ENCODE results near the gene PTPN4. TPM values are rescaled to one million over a fixed set of nuclear protein-coding genes. Genes with fewer than 3 reads are reported as not detected.

PTPN4 gene
- total and polyA plus RNA-seq, 2 of the 13 experiments (the other 11 are each of a cell fraction or from before 2014, with no cell fraction given), result 20.3 to 34.6 TPM

DNA sequence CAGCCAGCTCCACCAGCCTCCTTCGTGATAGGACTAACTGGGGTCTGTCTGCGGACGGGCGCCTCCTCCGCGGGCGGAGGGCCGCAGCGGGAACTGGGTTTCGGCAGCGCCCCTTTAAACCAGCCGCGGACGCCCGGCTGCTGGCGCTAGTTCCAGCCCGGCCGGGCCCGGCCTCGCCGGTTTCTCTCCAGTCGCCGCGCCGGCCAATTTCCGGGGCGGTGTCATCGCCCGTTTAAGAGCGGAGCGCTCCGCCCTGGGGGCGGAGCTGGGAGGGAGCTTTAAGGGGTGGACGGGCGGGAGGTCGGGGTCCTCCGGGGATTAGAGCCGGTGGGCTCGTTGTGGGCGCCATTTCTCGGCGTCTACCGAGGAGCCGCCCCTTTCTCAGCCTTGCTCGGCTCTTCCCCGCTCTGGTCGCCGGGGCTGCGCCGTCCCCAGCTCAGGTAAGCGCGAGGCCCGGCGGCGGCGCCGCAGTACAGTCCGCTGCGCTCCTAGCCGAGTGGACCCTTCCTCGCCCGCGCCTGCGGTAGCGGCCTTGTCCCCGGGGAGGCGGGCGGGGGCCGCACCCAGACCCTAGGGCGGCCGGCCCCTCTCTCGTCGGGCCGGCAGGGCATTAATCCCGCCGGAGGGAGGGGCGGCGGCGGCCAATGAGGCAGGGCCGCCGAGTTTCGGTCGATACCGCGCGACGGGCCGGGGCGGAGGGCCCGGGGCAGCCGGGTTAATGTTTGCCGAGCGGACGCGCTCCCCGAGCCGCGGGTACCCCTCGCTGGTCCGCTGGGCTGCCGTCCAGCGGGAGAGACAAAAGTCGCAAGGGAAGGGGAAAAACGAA, 253.3 kb downstream of the PTPN4 start, which contains the start of gene EPB41L5 (continued):
- no peak for TF ChIP-seq RORA (CRISPR knock-in tag; IDR thresholded peaks at IDR 0.05)
- peak; percentile 86 for TF ChIP-seq ZNF431 (CRISPR knock-in tag; IDR thresholded peaks at IDR 0.05; ENCODE audit: borderline replicate concordance, low read depth)
- TF ChIP-seq MEIS2 (CRISPR knock-in tag; IDR thresholded peaks at IDR 0.05), result peak; percentile 89
- peak; percentile 83; the same call in 1 of the 2 replicates for TF ChIP-seq ZNF530 (CRISPR knock-in tag; IDR thresholded peaks at IDR 0.05; ENCODE audit: low read depth)
- no peak for TF ChIP-seq U2AF2 (IDR thresholded peaks at IDR 0.05; ENCODE audit: low read depth, low read length)
- TF ChIP-seq ZSCAN20 (CRISPR knock-in tag; IDR thresholded peaks at IDR 0.05; ENCODE audit: borderline replicate concordance), result peak; percentile 98; the same call in 1 of the 2 replicates
- TF ChIP-seq ZNF282 (IDR thresholded peaks at IDR 0.05; ENCODE audit: partially characterized antibody), result no peak
- 0 out of 2 replicates have a peak, but pooled peaks have one; percentile 58 for TF ChIP-seq BRCA1 (CRISPR knock-in tag; IDR thresholded peaks at IDR 0.05)
- TF ChIP-seq, protein P1, sequence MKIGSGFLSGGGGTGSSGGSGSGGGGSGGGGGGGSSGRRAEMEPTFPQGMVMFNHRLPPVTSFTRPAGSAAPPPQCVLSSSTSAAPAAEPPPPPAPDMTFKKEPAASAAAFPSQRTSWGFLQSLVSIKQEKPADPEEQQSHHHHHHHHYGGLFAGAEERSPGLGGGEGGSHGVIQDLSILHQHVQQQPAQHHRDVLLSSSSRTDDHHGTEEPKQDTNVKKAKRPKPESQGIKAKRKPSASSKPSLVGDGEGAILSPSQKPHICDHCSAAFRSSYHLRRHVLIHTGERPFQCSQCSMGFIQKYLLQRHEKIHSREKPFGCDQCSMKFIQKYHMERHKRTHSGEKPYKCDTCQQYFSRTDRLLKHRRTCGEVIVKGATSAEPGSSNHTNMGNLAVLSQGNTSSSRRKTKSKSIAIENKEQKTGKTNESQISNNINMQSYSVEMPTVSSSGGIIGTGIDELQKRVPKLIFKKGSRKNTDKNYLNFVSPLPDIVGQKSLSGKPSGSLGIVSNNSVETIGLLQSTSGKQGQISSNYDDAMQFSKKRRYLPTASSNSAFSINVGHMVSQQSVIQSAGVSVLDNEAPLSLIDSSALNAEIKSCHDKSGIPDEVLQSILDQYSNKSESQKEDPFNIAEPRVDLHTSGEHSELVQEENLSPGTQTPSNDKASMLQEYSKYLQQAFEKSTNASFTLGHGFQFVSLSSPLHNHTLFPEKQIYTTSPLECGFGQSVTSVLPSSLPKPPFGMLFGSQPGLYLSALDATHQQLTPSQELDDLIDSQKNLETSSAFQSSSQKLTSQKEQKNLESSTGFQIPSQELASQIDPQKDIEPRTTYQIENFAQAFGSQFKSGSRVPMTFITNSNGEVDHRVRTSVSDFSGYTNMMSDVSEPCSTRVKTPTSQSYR (CRISPR knock-in tag; IDR thresholded peaks at IDR 0.05; ENCODE audit: borderline replicate concordance), result no peak
- TF ChIP-seq ZNF121 (CRISPR knock-in tag; IDR thresholded peaks at IDR 0.05), result peak; percentile 56; the same call in 1 of the 2 replicates
- TF ChIP-seq MEIS1 (CRISPR knock-in tag; IDR thresholded peaks at IDR 0.05; ENCODE audit: borderline replicate concordance), result peak; percentile 84; the same call in 1 of the 2 replicates
- TF ChIP-seq, protein P2, sequence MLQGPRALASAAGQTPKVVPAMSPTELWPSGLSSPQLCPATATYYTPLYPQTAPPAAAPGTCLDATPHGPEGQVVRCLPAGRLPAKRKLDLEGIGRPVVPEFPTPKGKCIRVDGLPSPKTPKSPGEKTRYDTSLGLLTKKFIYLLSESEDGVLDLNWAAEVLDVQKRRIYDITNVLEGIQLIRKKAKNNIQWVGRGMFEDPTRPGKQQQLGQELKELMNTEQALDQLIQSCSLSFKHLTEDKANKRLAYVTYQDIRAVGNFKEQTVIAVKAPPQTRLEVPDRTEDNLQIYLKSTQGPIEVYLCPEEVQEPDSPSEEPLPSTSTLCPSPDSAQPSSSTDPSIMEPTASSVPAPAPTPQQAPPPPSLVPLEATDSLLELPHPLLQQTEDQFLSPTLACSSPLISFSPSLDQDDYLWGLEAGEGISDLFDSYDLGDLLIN (CRISPR knock-in tag; IDR thresholded peaks at IDR 0.05; ENCODE audit: borderline replicate concordance), result peak; percentile 63; the same call in 1 of the 2 replicates

Data from HepG2 (cell line).